ENCODE measurements around the gene CHD9NB. TPM values are rescaled to one million over a fixed set of nuclear protein-coding genes. Genes with fewer than 3 reads are reported as not detected.

Gene CHD9NB
- total and polyA plus RNA-seq, 10 of the 15 experiments (the other 5 are each of a cell fraction or from before 2014, with no cell fraction given) = 0.14 to 1.6 (median 0.73) TPM

GRCh38 chr16:53091466-53092211 is 38.9 kb upstream of the CHD9NB start (continued):
- TF ChIP-seq E2F8 (IDR thresholded peaks at IDR 0.05; ENCODE audit: low read depth, partially characterized antibody) (no peak), BMI1 (IDR thresholded peaks at IDR 0.05; ENCODE audit: borderline replicate concordance) (no peak), NR2F1 (conservative IDR thresholded peaks at IDR 0.05) (no peak), CHD4 (IDR thresholded peaks at IDR 0.05) (no peak), ETV6 (conservative IDR thresholded peaks at IDR 0.05 in 1 of 2, IDR thresholded peaks at IDR 0.05 in 1 of 2; ENCODE audit: borderline replicate concordance in 1 of 2, low read depth in 1 of 2) (no peak; a peak in 1 of 4 replicates), KDM1A (IDR thresholded peaks at IDR 0.05; ENCODE audit: borderline replicate concordance) (no peak), NR2C1 (IDR thresholded peaks at IDR 0.05) (no peak), WRNIP1 (IDR thresholded peaks at IDR 0.05; ENCODE audit: borderline replicate concordance, low read depth, low read length) (no peak), USF1 (IDR thresholded peaks at IDR 0.05; ENCODE audit: borderline replicate concordance, extremely low read length, insufficient read depth, low read depth, low read length) (peak; percentile 71), SMARCA5 (IDR thresholded peaks at IDR 0.05) (no peak), NR2C2 (IDR thresholded peaks at IDR 0.05; ENCODE audit: borderline replicate concordance, control insufficient read depth, insufficient read length, low read depth) (no peak), IRF3 (IDR thresholded peaks at IDR 0.05) (no peak), ZNF384 (IDR thresholded peaks at IDR 0.05; ENCODE audit: borderline replicate concordance, low read depth, low read length) (no peak), CUX1 (IDR thresholded peaks at IDR 0.05; ENCODE audit: insufficient replicate concordance, low read depth, low read length) (no peak), ZBED1 (IDR thresholded peaks at IDR 0.05; ENCODE audit: borderline replicate concordance) (no peak), KAT2A (conservative IDR thresholded peaks at IDR 0.05; ENCODE audit: control insufficient read depth, low read depth, low read length) (no peak), RB1 (IDR thresholded peaks at IDR 0.05; ENCODE audit: borderline replicate concordance) (no peak), FOS (IDR thresholded peaks at IDR 0.05; ENCODE audit: borderline replicate concordance, extremely low read depth, insufficient read length) (no peak), TCF7 (IDR thresholded peaks at IDR 0.05; ENCODE audit: borderline replicate concordance) (no peak)

Measured in GM12878 (cell line).